ENCODE data around the gene ADIPOR2. TPM values are rescaled to one million over a fixed set of nuclear protein-coding genes. Genes with fewer than 3 reads are reported as not detected.

ADIPOR2 gene
- total and polyA plus RNA-seq, 10 of the 15 experiments (the other 5 are each of a cell fraction or from before 2014, with no cell fraction given) = 8.6 to 65.0 (median 38.0) TPM

DNA sequence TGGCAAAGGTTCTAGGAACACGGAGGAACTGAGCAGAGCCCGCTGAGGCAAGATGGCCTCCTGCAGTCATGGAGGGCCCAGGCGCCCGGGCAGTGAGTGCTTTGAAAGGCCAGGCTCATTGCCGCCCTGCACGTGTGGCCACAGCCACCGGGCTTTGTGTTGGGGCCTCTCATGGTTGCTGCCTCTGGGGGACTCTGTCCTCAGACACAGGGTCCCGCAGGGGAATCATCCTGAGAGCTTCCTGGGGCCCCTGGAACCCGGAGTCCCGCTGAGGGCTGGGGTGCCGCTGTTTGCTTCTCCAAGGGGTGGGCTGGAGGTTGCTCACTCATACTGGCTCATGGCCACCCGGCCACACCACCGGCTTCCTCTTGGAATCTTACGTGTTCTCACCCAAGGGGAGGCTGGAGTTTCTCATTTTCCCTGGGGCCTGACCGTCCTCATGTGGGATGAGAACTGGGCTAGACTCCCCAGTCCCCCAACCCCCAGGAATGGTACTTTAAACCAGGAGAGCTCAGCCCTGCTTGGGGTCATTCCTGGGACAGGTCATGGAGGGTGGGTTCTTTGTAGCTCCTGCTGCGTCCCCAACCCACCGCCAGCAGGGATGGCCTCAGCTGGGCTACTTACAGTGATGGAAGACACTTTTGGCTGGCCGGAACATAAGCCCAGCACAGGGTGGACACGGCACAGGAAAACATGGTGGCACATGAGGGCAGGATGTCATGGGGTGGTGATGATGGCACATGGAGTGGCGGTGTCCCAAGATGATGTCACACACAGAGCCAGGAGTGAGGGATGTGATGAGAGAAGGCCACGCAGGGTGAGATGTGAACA is 108.4 kb downstream of the ADIPOR2 start:
- H3K27ac ChIP-seq (ENCODE audit: control insufficient read depth, insufficient read depth) = no peak overlapping the region
- RAD21 ChIA-PET (ENCODE audit: unreplicated experiment) = interaction anchor here (6.5 kb wide), 1 partner anchor 141 kb away, joined by 69 read pairs; no protein-coding TSS in a partner anchor
- intact Hi-C loops (cut with micrococcal nuclease; ENCODE audit: unreplicated experiment) = loop anchor here (5.0 to 10.0 kb wide), 2 partner anchors 486 to 783 kb away; no protein-coding TSS in a partner anchor
- H3K4me3 ChIP-seq = no peak overlapping the region
- H4K20me1 ChIP-seq (ENCODE audit: control insufficient read depth, insufficient read depth) = no peaks in the 10 kb centered on the region
- in situ Hi-C loops (cut with MboI) = no loop called here
- DNase-seq (ENCODE audit: low read depth, low spot score) (no peak), ATAC-seq (no peak), FAIRE-seq (no peak)
- WGBS (ENCODE audit: insufficient coverage, insufficient replicate concordance, low lambda C conversion rate, missing lambda C conversion rate) = 75% methylated on average over 21 of the region's 21 CpGs
- no peaks in the 10 kb centered on the region; the same call in 1 of the 2 replicates for H3K79me2 ChIP-seq (ENCODE audit: control insufficient read depth, insufficient read depth, low read length)
- H3K4me1 ChIP-seq (ENCODE audit: control insufficient read depth, insufficient read depth, low read length) = peaks cover 4% of the 10 kb centered on the region; the same call in 1 of the 2 replicates
- BruUV-seq (replicated peaks) = no TSS peak
- H3K27me3 ChIP-seq (replicated peaks in 1 of 2; ENCODE audit: control insufficient read depth in 2 of 2, insufficient read depth in 2 of 2, low read length in 1 of 2) = no peaks in the 10 kb centered on the region
- CTCF ChIA-PET = interaction anchor here (1.0 to 6.5 kb wide), 3 partner anchors 9 to 141 kb away, joined by 3 to 106 read pairs (median 3); no protein-coding TSS in a partner anchor
- no peaks in the 10 kb centered on the region; a peak in 1 of 4 replicates for H3K36me3 ChIP-seq (ENCODE audit: control insufficient read depth in 2 of 2, insufficient read depth in 2 of 2, low read length in 1 of 2)
- SMC1A ChIA-PET (ENCODE audit: uncharacterized antibody, unreplicated experiment) = interaction anchor here (1.2 to 2.8 kb wide), 3 partner anchors 139 to 140 kb away, joined by 3 to 16 read pairs (median 3); no protein-coding TSS in a partner anchor
- POLR2A ChIA-PET = interaction anchor here (1.4 kb wide), 1 partner anchor 141 kb away, joined by 6 read pairs; no protein-coding TSS in a partner anchor
- TF ChIP-seq HDGF (IDR thresholded peaks at IDR 0.05) (no peak), SMC3 (IDR thresholded peaks at IDR 0.05; ENCODE audit: borderline replicate concordance, low read length) (no peak), RAD21 (IDR thresholded peaks at IDR 0.05; ENCODE audit: insufficient read depth, low read depth, low read length) (no peak), ZBED1 (IDR thresholded peaks at IDR 0.05; ENCODE audit: borderline replicate concordance) (no peak), ZNF24 (IDR thresholded peaks at IDR 0.05) (no peak), ATF7 (IDR thresholded peaks at IDR 0.05; ENCODE audit: low read depth) (no peak), TCF12 (IDR thresholded peaks at IDR 0.05; ENCODE audit: low read depth, low read length) (no peak), ZZZ3 (IDR thresholded peaks at IDR 0.05; ENCODE audit: control insufficient read depth, insufficient read length, low read depth) (no peak), JUNB (IDR thresholded peaks at IDR 0.05) (no peak), POLR2AphosphoS2 (IDR thresholded peaks at IDR 0.05; ENCODE audit: low read depth, low read length) (no peak), BHLHE40 (IDR thresholded peaks at IDR 0.05; ENCODE audit: borderline replicate concordance in 1 of 2, low read depth in 2 of 2, low read length in 1 of 2) (no peak), HDAC2 (IDR thresholded peaks at IDR 0.05) (no peak), RAD51 (IDR thresholded peaks at IDR 0.05) (no peak)
- TF ChIP-seq, protein P1, sequence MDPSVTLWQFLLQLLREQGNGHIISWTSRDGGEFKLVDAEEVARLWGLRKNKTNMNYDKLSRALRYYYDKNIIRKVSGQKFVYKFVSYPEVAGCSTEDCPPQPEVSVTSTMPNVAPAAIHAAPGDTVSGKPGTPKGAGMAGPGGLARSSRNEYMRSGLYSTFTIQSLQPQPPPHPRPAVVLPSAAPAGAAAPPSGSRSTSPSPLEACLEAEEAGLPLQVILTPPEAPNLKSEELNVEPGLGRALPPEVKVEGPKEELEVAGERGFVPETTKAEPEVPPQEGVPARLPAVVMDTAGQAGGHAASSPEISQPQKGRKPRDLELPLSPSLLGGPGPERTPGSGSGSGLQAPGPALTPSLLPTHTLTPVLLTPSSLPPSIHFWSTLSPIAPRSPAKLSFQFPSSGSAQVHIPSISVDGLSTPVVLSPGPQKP (IDR thresholded peaks at IDR 0.05; ENCODE audit: low read depth, low read length) = no peak
- TF ChIP-seq, protein P2, sequence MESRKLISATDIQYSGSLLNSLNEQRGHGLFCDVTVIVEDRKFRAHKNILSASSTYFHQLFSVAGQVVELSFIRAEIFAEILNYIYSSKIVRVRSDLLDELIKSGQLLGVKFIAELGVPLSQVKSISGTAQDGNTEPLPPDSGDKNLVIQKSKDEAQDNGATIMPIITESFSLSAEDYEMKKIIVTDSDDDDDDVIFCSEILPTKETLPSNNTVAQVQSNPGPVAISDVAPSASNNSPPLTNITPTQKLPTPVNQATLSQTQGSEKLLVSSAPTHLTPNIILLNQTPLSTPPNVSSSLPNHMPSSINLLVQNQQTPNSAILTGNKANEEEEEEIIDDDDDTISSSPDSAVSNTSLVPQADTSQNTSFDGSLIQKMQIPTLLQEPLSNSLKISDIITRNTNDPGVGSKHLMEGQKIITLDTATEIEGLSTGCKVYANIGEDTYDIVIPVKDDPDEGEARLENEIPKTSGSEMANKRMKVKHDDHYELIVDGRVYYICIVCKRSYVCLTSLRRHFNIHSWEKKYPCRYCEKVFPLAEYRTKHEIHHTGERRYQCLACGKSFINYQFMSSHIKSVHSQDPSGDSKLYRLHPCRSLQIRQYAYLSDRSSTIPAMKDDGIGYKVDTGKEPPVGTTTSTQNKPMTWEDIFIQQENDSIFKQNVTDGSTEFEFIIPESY (IDR thresholded peaks at IDR 0.05) = no peak
- H3K4me2 ChIP-seq (ENCODE audit: control insufficient read depth, insufficient read depth) = no peak overlapping the region
- H2AFZ ChIP-seq (ENCODE audit: control insufficient read depth, low read depth, low read length) = no peak overlapping the region
- no peaks in the 10 kb centered on the region for H3K9me3 ChIP-seq (replicated peaks; ENCODE audit: control insufficient read depth, insufficient read depth, low read length)
- no peak overlapping the region for H3K9ac ChIP-seq (ENCODE audit: control insufficient read depth, insufficient read depth, low read length)

Data from GM12878 (cell line).